HG03139 (cell line): ENCODE measurements around the gene SF3B5.
"Not testable (repeated sequence)": the region's sequence is repeated elsewhere in the genome, so short reads cannot be mapped to it uniquely, and the experiment has no call there.

Source experiments
- ATAC-seq: cut with Tn5 transposase; IDR thresholded peaks from one replicate; pipeline ENCODE4 v1.9.1; 2021; ENCODE audit not compliant: unreplicated experiment

SF3B5 gene

GRCh38 chr6:144106206-144106605 lies 10.8 kb upstream of the SF3B5 start:
- ATAC-seq, result no peak

- ATAC-seq, result no peak
Observed at GRCh38 chr6:144104898-144105487, 9.6 kb upstream of the SF3B5 start.

GRCh38 chr6:144104488-144104887 lies 9.1 kb upstream of the SF3B5 start:
- ATAC-seq, result no peak

- ATAC-seq, result no peak
Observed at GRCh38 chr6:144103026-144103563, 7.7 kb upstream of the SF3B5 start.

GRCh38 chr6:144098993-144099392 lies 3.6 kb upstream of the SF3B5 start:
- no peak for ATAC-seq

- ATAC-seq, result no peak
Observed at GRCh38 chr6:144094731-144095133, 641 bp downstream of the SF3B5 start.

- no peak for ATAC-seq
Observed at GRCh38 chr6:144093658-144094057, 1.7 kb downstream of the SF3B5 start.

GRCh38 chr6:144093236-144093635 lies 2.1 kb downstream of the SF3B5 start:
- no peak for ATAC-seq

- ATAC-seq, result no peak
Observed at GRCh38 chr6:144090384-144090783, 5.0 kb downstream of the SF3B5 start.

- ATAC-seq, result no peak
Observed at GRCh38 chr6:144087789-144088426, 7.5 kb downstream of the SF3B5 start.

GRCh38 chr6:144086959-144087358 lies 8.4 kb downstream of the SF3B5 start:
- ATAC-seq, result no peak

- ATAC-seq, result no peak
Observed at GRCh38 chr6:144083172-144083571, 12.2 kb downstream of the SF3B5 start.

GRCh38 chr6:144082412-144082811 lies 13.0 kb downstream of the SF3B5 start:
- ATAC-seq, result not testable (repeated sequence)

GRCh38 chr6:144077871-144078270 lies 17.5 kb downstream of the SF3B5 start:
- no peak for ATAC-seq

GRCh38 chr6:144075875-144076274 lies 19.5 kb downstream of the SF3B5 start:
- ATAC-seq, result no peak

GRCh38 chr6:144075187-144075586 lies 20.2 kb downstream of the SF3B5 start:
- no peak for ATAC-seq

GRCh38 chr6:144073024-144073423 lies 22.3 kb downstream of the SF3B5 start:
- no peak for ATAC-seq

- ATAC-seq, result no peak
Observed at GRCh38 chr6:144069506-144069905, 25.9 kb downstream of the SF3B5 start.

GRCh38 chr6:144068794-144069193 lies 26.6 kb downstream of the SF3B5 start:
- no peak for ATAC-seq

GRCh38 chr6:144066741-144067484 lies 28.5 kb downstream of the SF3B5 start:
- peak; percentile 30 for ATAC-seq

GRCh38 chr6:144066255-144066654 lies 29.1 kb downstream of the SF3B5 start:
- no peak for ATAC-seq

GRCh38 chr6:144065213-144065660 lies 30.1 kb downstream of the SF3B5 start:
- no peak for ATAC-seq
